ENCODE measurements around the gene NCK2.

- no peak for TF ChIP-seq IRF1 (CRISPR knock-in tag; IDR thresholded peaks at IDR 0.05)
- no peak for TF ChIP-seq ARID4B (CRISPR knock-in tag; IDR thresholded peaks at IDR 0.05; ENCODE audit: borderline replicate concordance)
- no peak for TF ChIP-seq ATF3 (CRISPR knock-in tag; conservative IDR thresholded peaks at IDR 0.05)
- TF ChIP-seq KAT7 (CRISPR knock-in tag; IDR thresholded peaks at IDR 0.05; ENCODE audit: borderline replicate concordance), result no peak
- no peak for TF ChIP-seq CTCF (IDR thresholded peaks at IDR 0.05)
- no peak for TF ChIP-seq E2F1 (CRISPR knock-in tag; IDR thresholded peaks at IDR 0.05)
- no peak for TF ChIP-seq CREB1 (CRISPR knock-in tag; IDR thresholded peaks at IDR 0.05)
Measured at GRCh38 chr2:105820151-105820550, 75.4 kb downstream of the NCK2 start.

Measured in WTC11 (cell line).